ENCODE results near the gene TFF3. TPM values are rescaled to one million over a fixed set of nuclear protein-coding genes. Genes with fewer than 3 reads are reported as not detected.

The TFF3 gene
- polyA plus RNA-seq, 1 experiment, result not detected

DNA sequence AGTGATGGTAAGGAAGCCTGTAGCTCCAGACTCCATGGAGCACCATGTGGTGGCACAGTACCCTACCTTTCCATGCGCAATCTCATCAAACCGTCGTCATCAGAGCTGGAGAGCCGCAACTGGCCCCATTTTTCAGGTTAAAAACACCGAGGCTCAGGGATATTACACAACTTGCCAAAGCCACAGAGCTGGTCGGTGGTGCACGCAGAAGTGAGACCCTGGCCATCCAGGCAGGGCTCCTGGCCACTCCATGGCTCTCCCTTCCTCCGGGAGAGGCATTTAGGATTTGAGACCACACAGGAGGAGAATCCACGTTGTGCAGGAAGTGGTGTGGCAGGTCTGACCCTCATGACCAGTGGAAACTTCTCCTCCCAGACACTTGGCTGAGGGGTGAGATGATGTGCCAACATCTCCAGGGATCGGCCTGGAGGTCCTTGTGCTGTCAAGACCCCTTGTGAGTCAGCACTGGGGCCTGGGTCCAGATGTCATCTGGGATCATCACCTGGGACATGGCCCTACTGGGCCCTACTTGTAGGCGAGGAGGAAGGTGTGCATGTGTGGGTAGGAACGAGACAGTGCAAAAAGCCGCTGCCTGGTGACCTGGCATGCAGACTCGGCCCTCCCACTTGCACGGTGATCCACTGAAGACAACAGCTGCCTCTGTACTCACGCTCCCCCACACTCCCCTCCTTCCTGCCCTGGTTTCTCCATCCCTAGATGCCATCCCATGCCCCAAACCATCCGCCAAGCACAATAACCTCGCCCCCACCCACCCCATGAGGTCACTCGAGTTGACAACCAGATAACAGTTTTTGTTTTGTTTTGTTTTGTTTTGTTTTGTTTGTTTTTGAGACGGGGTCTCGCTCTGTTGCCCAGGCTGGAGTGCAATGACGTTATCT, 10.4 kb downstream of the TFF3 start:
- Histone ChIP-seq H3K4me3 (ENCODE audit: low read depth, low read length) (no peak overlapping the region), H3K9me3 (ENCODE audit: control insufficient read depth, insufficient read depth, low read length) (no peaks in the 10 kb centered on the region; the same call in 1 of the 2 replicates), H3K27ac (ENCODE audit: low read depth, low read length) (no peak overlapping the region), H3K27me3 (ENCODE audit: control insufficient read depth, insufficient read depth, low read length) (peaks cover 7% of the 10 kb centered on the region)
- CTCF ChIA-PET, result no interaction called here
- POLR2A ChIA-PET, result no interaction called here
- TF ChIP-seq, protein P1, sequence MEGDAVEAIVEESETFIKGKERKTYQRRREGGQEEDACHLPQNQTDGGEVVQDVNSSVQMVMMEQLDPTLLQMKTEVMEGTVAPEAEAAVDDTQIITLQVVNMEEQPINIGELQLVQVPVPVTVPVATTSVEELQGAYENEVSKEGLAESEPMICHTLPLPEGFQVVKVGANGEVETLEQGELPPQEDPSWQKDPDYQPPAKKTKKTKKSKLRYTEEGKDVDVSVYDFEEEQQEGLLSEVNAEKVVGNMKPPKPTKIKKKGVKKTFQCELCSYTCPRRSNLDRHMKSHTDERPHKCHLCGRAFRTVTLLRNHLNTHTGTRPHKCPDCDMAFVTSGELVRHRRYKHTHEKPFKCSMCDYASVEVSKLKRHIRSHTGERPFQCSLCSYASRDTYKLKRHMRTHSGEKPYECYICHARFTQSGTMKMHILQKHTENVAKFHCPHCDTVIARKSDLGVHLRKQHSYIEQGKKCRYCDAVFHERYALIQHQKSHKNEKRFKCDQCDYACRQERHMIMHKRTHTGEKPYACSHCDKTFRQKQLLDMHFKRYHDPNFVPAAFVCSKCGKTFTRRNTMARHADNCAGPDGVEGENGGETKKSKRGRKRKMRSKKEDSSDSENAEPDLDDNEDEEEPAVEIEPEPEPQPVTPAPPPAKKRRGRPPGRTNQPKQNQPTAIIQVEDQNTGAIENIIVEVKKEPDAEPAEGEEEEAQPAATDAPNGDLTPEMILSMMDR (IDR thresholded peaks at IDR 0.05; ENCODE audit: low read depth, low read length), result no peak
- no peak for DNase-seq (ENCODE audit: low read depth, low spot score)

DNA sequence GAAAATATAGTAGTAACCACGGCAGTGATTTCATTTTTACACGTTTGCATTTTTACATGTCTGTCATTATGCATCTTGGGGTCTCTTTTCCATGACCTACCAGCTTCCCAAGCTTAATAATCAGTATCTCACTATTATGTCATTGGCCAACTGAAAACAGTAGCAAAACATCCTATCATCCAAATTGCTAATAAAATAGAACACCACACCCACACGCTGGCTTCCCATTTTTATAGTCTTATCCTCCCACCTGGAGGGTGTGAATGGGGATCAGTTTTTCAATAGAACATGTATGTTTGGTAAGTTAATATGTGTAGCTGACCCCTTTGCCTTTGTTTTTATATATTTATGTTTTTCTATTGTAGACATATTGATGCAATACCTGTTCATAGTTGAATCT, 11.8 kb downstream of the TFF3 start:
- Histone ChIP-seq H3K9me3 (ENCODE audit: control insufficient read depth, insufficient read depth, low read length) (no peaks in the 10 kb centered on the region; the same call in 1 of the 2 replicates), H3K4me3 (ENCODE audit: low read depth, low read length) (no peak overlapping the region), H3K27me3 (ENCODE audit: control insufficient read depth, insufficient read depth, low read length) (peaks cover 4% of the 10 kb centered on the region), H3K27ac (ENCODE audit: low read depth, low read length) (no peak overlapping the region)
- TF ChIP-seq, protein P1 (IDR thresholded peaks at IDR 0.05; ENCODE audit: low read depth, low read length), result no peak
- DNase-seq (ENCODE audit: low read depth, low spot score), result no peak
- ChIA-PET POLR2A (no interaction called here), CTCF (no interaction called here)

DNA sequence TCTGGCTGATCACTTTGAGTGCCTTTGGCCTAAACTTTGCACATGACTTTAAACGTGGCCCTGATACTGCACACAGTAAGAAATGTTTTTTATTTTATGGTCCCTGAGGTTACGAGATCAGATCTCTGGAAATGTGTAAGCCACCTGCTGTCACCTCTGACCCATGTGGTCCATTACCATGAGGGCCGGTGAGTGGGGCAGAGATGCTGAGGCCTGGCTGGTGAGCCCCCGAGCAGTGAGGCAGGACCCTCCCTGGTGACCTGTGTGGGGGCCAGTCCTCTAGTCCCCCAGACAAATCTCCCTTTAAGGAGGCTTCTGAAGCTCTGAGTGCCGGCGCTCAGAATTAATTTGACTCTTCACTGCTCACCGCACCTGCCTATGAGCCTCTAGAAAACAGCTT, 12.4 kb downstream of the TFF3 start:
- POLR2A ChIA-PET, result no interaction called here
- Histone ChIP-seq H3K4me3 (ENCODE audit: low read depth, low read length) (no peak overlapping the region), H3K27me3 (ENCODE audit: control insufficient read depth, insufficient read depth, low read length) (peaks cover 4% of the 10 kb centered on the region), H3K27ac (ENCODE audit: low read depth, low read length) (no peak overlapping the region), H3K9me3 (ENCODE audit: control insufficient read depth, insufficient read depth, low read length) (no peaks in the 10 kb centered on the region; the same call in 1 of the 2 replicates)
- DNase-seq (ENCODE audit: low read depth, low spot score), result no peak
- CTCF ChIA-PET, result no interaction called here
- TF ChIP-seq, protein P1 (IDR thresholded peaks at IDR 0.05; ENCODE audit: low read depth, low read length), result no peak

DNA sequence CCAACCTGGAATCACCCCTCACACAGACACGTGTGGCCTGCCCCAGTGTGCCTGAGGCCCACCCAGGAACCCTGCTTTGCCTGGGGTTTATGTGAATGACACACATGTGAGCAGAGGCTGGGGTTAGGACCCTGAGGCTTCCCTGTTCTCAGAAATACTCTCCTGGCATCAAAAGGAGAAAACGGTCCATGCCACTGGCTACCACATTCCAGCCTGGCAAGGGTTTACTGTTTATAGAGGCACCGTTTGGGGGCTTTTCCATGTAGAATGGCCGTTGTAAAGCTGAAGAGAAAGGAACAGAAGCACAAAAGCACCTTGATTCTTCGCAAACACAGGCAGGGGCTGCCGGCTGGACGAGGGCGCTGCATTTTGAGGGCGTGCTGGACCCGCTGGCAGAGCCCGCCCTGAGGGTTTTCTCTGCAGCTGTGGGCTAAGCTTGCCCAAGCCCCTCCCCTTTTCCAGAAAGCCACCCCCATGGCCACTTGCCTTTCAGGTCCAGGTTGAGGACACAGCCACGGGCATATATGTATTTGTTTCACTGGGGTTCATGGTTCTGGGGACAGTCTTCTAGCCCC, 13.0 kb downstream of the TFF3 start:
- H3K27me3 ChIP-seq (ENCODE audit: control insufficient read depth, insufficient read depth, low read length), result peaks cover 4% of the 10 kb centered on the region
- TF ChIP-seq, protein P1 (IDR thresholded peaks at IDR 0.05; ENCODE audit: low read depth, low read length), result no peak
- H3K27ac ChIP-seq (ENCODE audit: low read depth, low read length), result no peak overlapping the region
- ChIA-PET POLR2A (no interaction called here), CTCF (no interaction called here)
- DNase-seq (ENCODE audit: low read depth, low spot score), result no peak
- no peak overlapping the region for H3K4me3 ChIP-seq (ENCODE audit: low read depth, low read length)
- H3K9me3 ChIP-seq (ENCODE audit: control insufficient read depth, insufficient read depth, low read length), result no peaks in the 10 kb centered on the region; the same call in 1 of the 2 replicates

Data from AG04450 (cell line).